Measurements from ENCODE around the gene HS2ST1.

The HS2ST1 gene

GRCh38 chr1:87074001-87074795 lies 159.8 kb downstream of the HS2ST1 start:
- DNase-seq: no peak

- no peak for DNase-seq
Measured at GRCh38 chr1:87077959-87078639, 163.7 kb downstream of the HS2ST1 start.

- no peak for DNase-seq
Measured at GRCh38 chr1:87084244-87084836, 169.9 kb downstream of the HS2ST1 start.

- DNase-seq: no peak
Measured at GRCh38 chr1:87086120-87086519, 171.7 kb downstream of the HS2ST1 start.

- no peak for DNase-seq
Measured at GRCh38 chr1:87089070-87089736, 174.8 kb downstream of the HS2ST1 start.

GRCh38 chr1:87089823-87090222 lies 175.4 kb downstream of the HS2ST1 start:
- DNase-seq: no peak

GRCh38 chr1:87091425-87091824 lies 177.0 kb downstream of the HS2ST1 start:
- no peak for DNase-seq

- no peak for DNase-seq
Measured at GRCh38 chr1:87092846-87093245, 178.4 kb downstream of the HS2ST1 start.

- DNase-seq: no peak
Measured at GRCh38 chr1:87093286-87093685, 178.9 kb downstream of the HS2ST1 start.

- no peak for DNase-seq
Measured at GRCh38 chr1:87094238-87094637, 179.8 kb downstream of the HS2ST1 start.

GRCh38 chr1:87100271-87100670 lies 185.8 kb downstream of the HS2ST1 start:
- no peak for DNase-seq

GRCh38 chr1:87103074-87103473 lies 188.6 kb downstream of the HS2ST1 start:
- no peak for DNase-seq

GRCh38 chr1:87104140-87104539 lies 189.7 kb downstream of the HS2ST1 start:
- no peak for DNase-seq

GRCh38 chr1:87104945-87105344 lies 190.5 kb downstream of the HS2ST1 start:
- DNase-seq: no peak

GRCh38 chr1:87106144-87106543 lies 191.7 kb downstream of the HS2ST1 start:
- DNase-seq: no peak

GRCh38 chr1:87106867-87107266 lies 192.4 kb downstream of the HS2ST1 start:
- no peak for DNase-seq

- DNase-seq: no peak
Measured at GRCh38 chr1:87108228-87108627, 193.8 kb downstream of the HS2ST1 start.

GRCh38 chr1:87108814-87109411 lies 194.5 kb downstream of the HS2ST1 start:
- DNase-seq: no peak

- no peak for DNase-seq
Measured at GRCh38 chr1:87111659-87112371, 197.4 kb downstream of the HS2ST1 start.

GRCh38 chr1:87113313-87113712 lies 198.9 kb downstream of the HS2ST1 start:
- no peak for DNase-seq

- no peak for DNase-seq
Measured at GRCh38 chr1:87115317-87115890, 201.0 kb downstream of the HS2ST1 start.

GRCh38 chr1:87115891-87116290 lies 201.5 kb downstream of the HS2ST1 start:
- no peak for DNase-seq
